ENCODE data around the gene DRG2.

The DRG2 gene

GRCh38 chr17:18100616-18101015 lies 12.9 kb downstream of the DRG2 start:
- no peak for TF ChIP-seq ZNF274 (IDR thresholded peaks at IDR 0.05; ENCODE audit: low read depth, low read length)
- H3K4me3 ChIP-seq (ENCODE audit: low read length) = no peak overlapping the region

GRCh38 chr17:18101828-18102227 lies 14.1 kb downstream of the DRG2 start:
- no peak overlapping the region for H3K4me3 ChIP-seq (ENCODE audit: low read length)
- TF ChIP-seq ZNF274 (IDR thresholded peaks at IDR 0.05; ENCODE audit: low read depth, low read length) = no peak

- TF ChIP-seq ZNF274 (IDR thresholded peaks at IDR 0.05; ENCODE audit: low read depth, low read length) = no peak
- H3K4me3 ChIP-seq (ENCODE audit: low read length) = no peak overlapping the region
These were observed 14.9 kb downstream of the DRG2 start for GRCh38 chr17:18102640-18103039.

- no peak for TF ChIP-seq ZNF274 (IDR thresholded peaks at IDR 0.05; ENCODE audit: low read depth, low read length)
- no peak overlapping the region for H3K4me3 ChIP-seq (ENCODE audit: low read length)
These were observed 17.3 kb downstream of the DRG2 start for GRCh38 chr17:18105027-18105426.

- no peak overlapping the region for H3K4me3 ChIP-seq (ENCODE audit: low read length)
- TF ChIP-seq ZNF274 (IDR thresholded peaks at IDR 0.05; ENCODE audit: low read depth, low read length) = no peak
These were observed 17.8 kb downstream of the DRG2 start for GRCh38 chr17:18105595-18105994.

- H3K4me3 ChIP-seq (ENCODE audit: low read length) = no peak overlapping the region
- no peak for TF ChIP-seq ZNF274 (IDR thresholded peaks at IDR 0.05; ENCODE audit: low read depth, low read length)
These were observed 18.5 kb downstream of the DRG2 start for GRCh38 chr17:18106211-18106610.

GRCh38 chr17:18107061-18107790 lies 19.5 kb downstream of the DRG2 start:
- no peak for TF ChIP-seq ZNF274 (IDR thresholded peaks at IDR 0.05; ENCODE audit: low read depth, low read length)
- H3K4me3 ChIP-seq (ENCODE audit: low read length) = no peak overlapping the region

- no peak for TF ChIP-seq ZNF274 (IDR thresholded peaks at IDR 0.05; ENCODE audit: low read depth, low read length)
These were observed 20.2 kb downstream of the DRG2 start for GRCh38 chr17:18107971-18108370.

GRCh38 chr17:18108401-18109312 lies 20.9 kb downstream of the DRG2 start, which contains the start of gene MYO15A:
TSS of gene MYO15A (plus strand) at chr17:18108756. CDS start at chr17:18118801, 10,045 bp downstream.
- no peak within 1 kb of the TSS for H3K4me3 ChIP-seq (ENCODE audit: low read length)
- TF ChIP-seq ZNF274 (IDR thresholded peaks at IDR 0.05; ENCODE audit: low read depth, low read length) = no peak

More at GRCh38 chr17:18107971-18108370, 20.2 kb downstream of the DRG2 start:
- no peak overlapping the region for H3K4me3 ChIP-seq (ENCODE audit: low read length)

- no peak for TF ChIP-seq ZNF274 (IDR thresholded peaks at IDR 0.05; ENCODE audit: low read depth, low read length)
These were observed 22.3 kb downstream of the DRG2 start for GRCh38 chr17:18109935-18110485.

GRCh38 chr17:18110636-18111145 lies 22.9 kb downstream of the DRG2 start:
- TF ChIP-seq ZNF274 (IDR thresholded peaks at IDR 0.05; ENCODE audit: low read depth, low read length) = no peak
- no peak overlapping the region for H3K4me3 ChIP-seq (ENCODE audit: low read length)

More at GRCh38 chr17:18109935-18110485, 22.3 kb downstream of the DRG2 start:
- H3K4me3 ChIP-seq (ENCODE audit: low read length) = no peak overlapping the region

- no peak for TF ChIP-seq ZNF274 (IDR thresholded peaks at IDR 0.05; ENCODE audit: low read depth, low read length)
- no peak overlapping the region for H3K4me3 ChIP-seq (ENCODE audit: low read length)
These were observed 23.7 kb downstream of the DRG2 start for GRCh38 chr17:18111330-18111971.

GRCh38 chr17:18115517-18115916 lies 27.8 kb downstream of the DRG2 start:
- no peak overlapping the region for H3K4me3 ChIP-seq (ENCODE audit: low read length)
- no peak for TF ChIP-seq ZNF274 (IDR thresholded peaks at IDR 0.05; ENCODE audit: low read depth, low read length)

- TF ChIP-seq ZNF274 (IDR thresholded peaks at IDR 0.05; ENCODE audit: low read depth, low read length) = no peak
These were observed 28.3 kb downstream of the DRG2 start for GRCh38 chr17:18116078-18116477.

More at GRCh38 chr17:18116078-18116477, 28.3 kb downstream of the DRG2 start:
- H3K4me3 ChIP-seq (ENCODE audit: low read length) = no peak overlapping the region
